ENCODE results near the gene DLX6.

DNA sequence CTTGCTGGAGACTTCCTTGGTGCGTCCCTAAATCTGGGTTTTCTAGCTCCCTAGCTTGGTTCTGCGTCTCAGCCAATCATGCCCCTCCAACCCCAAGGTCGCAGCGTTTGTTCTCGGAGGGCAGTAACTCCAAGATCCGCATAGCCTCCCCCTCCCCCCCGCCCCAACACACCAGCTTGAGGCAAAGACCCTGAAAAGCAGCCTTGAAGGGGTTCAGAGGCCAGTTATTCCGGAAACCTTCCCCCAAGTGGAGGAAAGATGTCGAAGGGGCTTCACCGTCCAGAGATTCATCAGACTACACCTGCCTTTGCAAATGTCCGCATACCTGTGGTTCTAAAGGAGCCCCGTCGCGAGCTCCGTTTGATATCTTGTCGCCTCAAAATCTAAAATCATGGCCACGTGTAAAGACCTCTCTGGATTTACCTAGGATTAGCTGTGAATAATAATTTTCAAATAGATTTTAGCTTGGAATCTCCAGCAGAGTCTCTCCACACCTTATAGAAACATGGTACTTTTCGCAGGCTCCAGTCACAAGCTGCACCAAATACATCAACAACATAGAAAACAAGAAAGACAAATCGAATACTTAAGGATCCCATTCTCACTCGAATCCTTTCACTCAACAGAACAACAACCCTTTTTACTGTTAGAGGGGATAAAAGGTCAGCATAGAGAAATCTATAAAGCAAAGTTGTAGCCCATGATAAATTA lies 7.9 kb downstream of the DLX6 start:
- TF ChIP-seq, protein P1, sequence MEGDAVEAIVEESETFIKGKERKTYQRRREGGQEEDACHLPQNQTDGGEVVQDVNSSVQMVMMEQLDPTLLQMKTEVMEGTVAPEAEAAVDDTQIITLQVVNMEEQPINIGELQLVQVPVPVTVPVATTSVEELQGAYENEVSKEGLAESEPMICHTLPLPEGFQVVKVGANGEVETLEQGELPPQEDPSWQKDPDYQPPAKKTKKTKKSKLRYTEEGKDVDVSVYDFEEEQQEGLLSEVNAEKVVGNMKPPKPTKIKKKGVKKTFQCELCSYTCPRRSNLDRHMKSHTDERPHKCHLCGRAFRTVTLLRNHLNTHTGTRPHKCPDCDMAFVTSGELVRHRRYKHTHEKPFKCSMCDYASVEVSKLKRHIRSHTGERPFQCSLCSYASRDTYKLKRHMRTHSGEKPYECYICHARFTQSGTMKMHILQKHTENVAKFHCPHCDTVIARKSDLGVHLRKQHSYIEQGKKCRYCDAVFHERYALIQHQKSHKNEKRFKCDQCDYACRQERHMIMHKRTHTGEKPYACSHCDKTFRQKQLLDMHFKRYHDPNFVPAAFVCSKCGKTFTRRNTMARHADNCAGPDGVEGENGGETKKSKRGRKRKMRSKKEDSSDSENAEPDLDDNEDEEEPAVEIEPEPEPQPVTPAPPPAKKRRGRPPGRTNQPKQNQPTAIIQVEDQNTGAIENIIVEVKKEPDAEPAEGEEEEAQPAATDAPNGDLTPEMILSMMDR (IDR thresholded peaks at IDR 0.05; ENCODE audit: low read depth, low read length): no peak
- TF ChIP-seq EZH2phosphoT487 (IDR thresholded peaks at IDR 0.05; ENCODE audit: low read depth): no peak

All from OCI-LY3 (cell line).